ENCODE measurements around the gene PAIP2. TPM values are rescaled to one million over a fixed set of nuclear protein-coding genes. Genes with fewer than 3 reads are reported as not detected.

Gene PAIP2
- total and polyA plus RNA-seq, 11 donors = 93.2 to 154 (median 132) TPM

DNA sequence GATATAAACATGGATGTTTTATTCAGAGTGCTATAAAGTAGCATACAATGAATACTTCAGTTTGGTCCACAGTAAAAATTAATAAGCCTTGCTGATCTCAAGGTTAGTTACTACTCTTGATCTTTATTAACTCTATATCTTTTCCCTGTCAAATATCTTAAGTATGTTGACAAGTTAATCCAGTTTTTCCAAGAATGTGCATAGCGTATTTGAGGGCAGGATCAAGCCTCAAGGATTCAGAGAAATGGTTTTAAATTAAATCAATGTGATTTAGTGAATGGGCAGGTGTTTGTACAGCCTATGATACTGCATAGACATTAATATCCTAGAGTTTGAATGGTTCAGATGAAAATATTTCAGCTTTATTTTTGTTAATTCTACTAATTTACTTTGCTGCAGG, 27.4 kb upstream of the PAIP2 start:
- no peak for DNase-seq
- 79 to 84% (median 82%) methylated on average over 1 of the region's 1 CpG for WGBS, 4 donors
- intact Hi-C loops (cut with DNase I) = no loop called here
- Histone ChIP-seq H3K27ac (no peak overlapping the region), H3K4me3 (no peak overlapping the region), H3K4me1 (peaks cover 6 to 67% (median 58%) of the 10 kb centered on the region in 12 donors), H3K36me3 (peaks cover 0 to 60% (median 44%) of the 10 kb centered on the region in 9 donors), H3K9me3 (no peaks in the 10 kb centered on the region), H3K27me3 (no peaks in the 10 kb centered on the region)
- no peak for TF ChIP-seq POLR2A (IDR thresholded peaks at IDR 0.05)
- no peak for TF ChIP-seq CTCF (IDR thresholded peaks at IDR 0.05)
- ATAC-seq = no peak

DNA sequence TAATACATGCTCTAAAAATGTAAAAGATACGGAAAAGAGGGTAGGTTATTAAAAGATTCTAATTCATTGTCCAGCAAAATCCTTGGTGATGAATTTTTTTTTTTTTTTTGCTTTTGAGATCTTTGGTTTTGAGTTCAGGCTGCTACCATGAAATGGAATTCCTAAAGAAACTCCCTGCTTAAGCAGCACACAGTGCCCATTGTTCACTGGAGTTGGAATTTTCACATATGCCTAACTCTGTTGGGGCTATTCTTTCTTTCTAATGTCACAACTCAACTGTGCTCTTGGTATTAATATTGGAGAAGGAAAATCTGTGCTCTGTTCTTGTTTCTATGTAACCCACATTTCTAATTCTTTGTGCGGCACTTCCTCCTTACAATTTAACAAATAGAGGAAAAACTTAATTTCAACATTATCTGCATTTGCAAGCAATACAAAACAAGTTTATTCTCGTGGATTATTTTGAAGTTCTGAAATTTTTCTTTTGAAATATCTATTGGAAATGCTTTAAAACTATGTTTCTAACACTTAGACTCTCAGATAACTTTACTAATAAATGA, 26.5 kb upstream of the PAIP2 start:
- H3K9me3 ChIP-seq = no peaks in the 10 kb centered on the region
- DNase-seq = no peak
- intact Hi-C loops (cut with DNase I) = no loop called here
- no peaks in the 10 kb centered on the region for H3K27me3 ChIP-seq
- H3K4me3 ChIP-seq = no peak overlapping the region
- H3K27ac ChIP-seq = no peak overlapping the region
- WGBS, 4 donors = 78 to 84% (median 82%) methylated on average over 3 of the region's 3 CpGs
- TF ChIP-seq POLR2A (IDR thresholded peaks at IDR 0.05) (no peak), CTCF (IDR thresholded peaks at IDR 0.05) (no peak)
- no peak for ATAC-seq
- peaks cover 0 to 68% (median 52%) of the 10 kb centered on the region in 9 donors for H3K36me3 ChIP-seq
- H3K4me1 ChIP-seq = peaks cover 0 to 59% (median 50%) of the 10 kb centered on the region in 12 donors

DNA sequence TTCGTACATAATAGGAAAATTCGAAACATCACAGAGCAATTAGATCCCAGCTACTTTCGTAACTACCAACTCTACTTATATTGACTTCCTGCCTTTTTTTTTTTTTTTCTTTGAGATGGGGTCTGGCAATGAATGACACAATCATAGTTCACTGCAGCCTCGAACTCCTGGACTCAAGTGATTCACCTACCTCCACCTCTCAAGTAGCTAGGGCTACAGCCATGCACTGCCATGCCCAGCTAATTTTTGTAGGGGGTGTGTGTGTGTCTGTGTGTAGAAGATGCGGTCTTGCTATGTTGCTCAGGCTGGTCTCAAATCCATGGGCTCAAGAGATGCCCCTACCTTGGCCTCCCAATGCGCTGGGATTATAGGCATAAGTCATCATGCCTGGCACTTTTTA, 5.8 kb upstream of the PAIP2 start:
- TF ChIP-seq CTCF (IDR thresholded peaks at IDR 0.05) (no peak), POLR2A (IDR thresholded peaks at IDR 0.05) (no peak)
- ATAC-seq (peak in 2 of 4 donors; percentile 23 to 34), DNase-seq (no peak)
- Histone ChIP-seq H3K36me3 (peaks cover 0 to 39% (median 26%) of the 10 kb centered on the region in 9 donors), H3K27ac (no peak overlapping the region), H3K4me3 (no peak overlapping the region), H3K4me1 (peaks cover 0 to 3% (median 1%) of the 10 kb centered on the region in 12 donors), H3K27me3 (no peaks in the 10 kb centered on the region), H3K9me3 (no peaks in the 10 kb centered on the region)
- WGBS, 4 donors = 70 to 73% (median 72%) methylated on average over 6 of the region's 6 CpGs
- intact Hi-C loops (cut with DNase I) = loop anchor here in 2 of 10 donors (5.0 kb wide), 1 partner anchor 39 kb away; no protein-coding TSS in a partner anchor

- no peak overlapping the region for H3K27ac ChIP-seq
- no peaks in the 10 kb centered on the region for H3K9me3 ChIP-seq
- intact Hi-C loops (cut with DNase I) = loop anchor here in 8 of 10 donors (2.0 to 10.0 kb wide), 7 partner anchors 33 to 62 kb away; partner anchors contain the start of genes MATR3 (in 4 of the 8) and SPATA24 (in 1 of the 8)
- whole genome bisulfite sequencing, 4 donors = 66 to 90% (median 89%) methylated on average over 2 of the region's 2 CpGs
- TF ChIP-seq CTCF (IDR thresholded peaks at IDR 0.05) (no peak), POLR2A (IDR thresholded peaks at IDR 0.05) (no peak)
- H3K36me3 ChIP-seq = peaks cover 0 to 4% (median 0%) of the 10 kb centered on the region in 9 donors
- DNase-seq (no peak), ATAC-seq (no peak)
- H3K4me1 ChIP-seq = peaks cover 0 to 36% (median 26%) of the 10 kb centered on the region in 12 donors
- no peaks in the 10 kb centered on the region for H3K27me3 ChIP-seq
- no peak overlapping the region for H3K4me3 ChIP-seq
Observed at GRCh38 chr5:139340051-139340450, 1.6 kb upstream of the PAIP2 start.

Measured in heart left ventricle (tissue), 16 donors.